ENCODE measurements around the gene FARSA. TPM values are rescaled to one million over a fixed set of nuclear protein-coding genes. Genes with fewer than 3 reads are reported as not detected.
A peak's percentile ranks its signal among the peaks of the same experiment; 100 is the strongest.

Gene FARSA
- total and polyA plus RNA-seq, 2 experiments from 2014 or later, result 33.5 to 79.9 TPM

GRCh38 chr19:12913011-12913561, 20.4 kb downstream of the FARSA start:
- H4K20me1 ChIP-seq (ENCODE audit: insufficient read depth), result no peaks in the 10 kb centered on the region
- no peaks in the 10 kb centered on the region for H3K36me3 ChIP-seq (ENCODE audit: low read depth)
- H3K4me3 ChIP-seq, result no peak overlapping the region
- peak overlapping the region; percentile 15 for H3K4me2 ChIP-seq (ENCODE audit: unreplicated experiment)
- peak; percentile 76 for DNase-seq
- no peaks in the 10 kb centered on the region for H3K79me2 ChIP-seq (ENCODE audit: insufficient read depth)
- H2AFZ ChIP-seq, result peak overlapping the region; percentile 66
- no peaks in the 10 kb centered on the region for H3K9me2 ChIP-seq (ENCODE audit: insufficient read depth)
- in situ Hi-C loops (cut with MboI), result no loop called here
- H3F3A ChIP-seq (ENCODE audit: insufficient read depth), result no peaks in the 10 kb centered on the region
- H3K9ac ChIP-seq, result no peak overlapping the region
- no peaks in the 10 kb centered on the region for H3K27me3 ChIP-seq (replicated peaks; ENCODE audit: insufficient read depth)
- no peaks in the 10 kb centered on the region for H3K9me3 ChIP-seq (ENCODE audit: low read depth)
- TF ChIP-seq EZH2 (IDR thresholded peaks at IDR 0.05; ENCODE audit: insufficient read depth, poor library complexity, severe bottlenecking) (no peak), EZH2phosphoT487 (IDR thresholded peaks at IDR 0.05; ENCODE audit: insufficient read depth, low read depth) (no peak)
- H3K27ac ChIP-seq, result no peak overlapping the region
- H3K4me1 ChIP-seq (ENCODE audit: insufficient read depth), result peaks cover 15% of the 10 kb centered on the region; the same call in 1 of the 2 replicates
- WGBS, 2 experiments (ENCODE audit: low coverage in 1 of 2, low lambda C conversion rate in 2 of 2, missing lambda C conversion rate in 2 of 2), result 13 to 14% methylated on average over 22 of the region's 22 CpGs

- no peaks in the 10 kb centered on the region for H3K9me2 ChIP-seq (ENCODE audit: insufficient read depth)
- no peaks in the 10 kb centered on the region for H3K27me3 ChIP-seq (replicated peaks; ENCODE audit: insufficient read depth)
- H3K79me2 ChIP-seq (ENCODE audit: insufficient read depth), result no peaks in the 10 kb centered on the region
- no peak overlapping the region for H3K27ac ChIP-seq
- no peak for DNase-seq
- no peaks in the 10 kb centered on the region for H3K9me3 ChIP-seq (ENCODE audit: low read depth)
- H3K4me3 ChIP-seq, result no peak overlapping the region
- no peak overlapping the region for H3K9ac ChIP-seq
- TF ChIP-seq EZH2phosphoT487 (IDR thresholded peaks at IDR 0.05; ENCODE audit: insufficient read depth, low read depth) (no peak), EZH2 (IDR thresholded peaks at IDR 0.05; ENCODE audit: insufficient read depth, poor library complexity, severe bottlenecking) (no peak)
- no peaks in the 10 kb centered on the region for H4K20me1 ChIP-seq (ENCODE audit: insufficient read depth)
- 50 to 56% methylated on average over 4 of the region's 4 CpGs for WGBS, 2 experiments (ENCODE audit: low coverage in 1 of 2, low lambda C conversion rate in 2 of 2, missing lambda C conversion rate in 2 of 2)
- H3K36me3 ChIP-seq (ENCODE audit: low read depth), result no peaks in the 10 kb centered on the region
- peaks cover 15% of the 10 kb centered on the region; the same call in 1 of the 2 replicates for H3K4me1 ChIP-seq (ENCODE audit: insufficient read depth)
- in situ Hi-C loops (cut with MboI), result no loop called here
- H2AFZ ChIP-seq, result peak overlapping the region; percentile 66
- no peaks in the 10 kb centered on the region for H3F3A ChIP-seq (ENCODE audit: insufficient read depth)
- H3K4me2 ChIP-seq (ENCODE audit: unreplicated experiment), result peak overlapping the region; percentile 15
Measured at GRCh38 chr19:12912571-12912970, 20.9 kb downstream of the FARSA start.

GRCh38 chr19:12907166-12907565, 26.3 kb downstream of the FARSA start:
- Histone ChIP-seq H3K27me3 (replicated peaks; ENCODE audit: insufficient read depth) (no peaks in the 10 kb centered on the region), H3K27ac (no peak overlapping the region), H3F3A (ENCODE audit: insufficient read depth) (no peaks in the 10 kb centered on the region), H2AFZ (no peak overlapping the region), H3K4me3 (no peak overlapping the region), H3K79me2 (ENCODE audit: insufficient read depth) (no peaks in the 10 kb centered on the region), H3K9me2 (ENCODE audit: insufficient read depth) (no peaks in the 10 kb centered on the region), H3K9me3 (ENCODE audit: low read depth) (no peaks in the 10 kb centered on the region), H3K4me2 (ENCODE audit: unreplicated experiment) (no peak overlapping the region), H3K36me3 (ENCODE audit: low read depth) (no peaks in the 10 kb centered on the region), H4K20me1 (ENCODE audit: insufficient read depth) (no peaks in the 10 kb centered on the region), H3K4me1 (ENCODE audit: insufficient read depth) (no peaks in the 10 kb centered on the region), H3K9ac (no peak overlapping the region)
- in situ Hi-C loops (cut with MboI), result no loop called here
- TF ChIP-seq EZH2 (IDR thresholded peaks at IDR 0.05; ENCODE audit: insufficient read depth, poor library complexity, severe bottlenecking) (no peak), EZH2phosphoT487 (IDR thresholded peaks at IDR 0.05; ENCODE audit: insufficient read depth, low read depth) (no peak)
- 95 to 96% methylated on average over 9 of the region's 9 CpGs for WGBS, 2 experiments (ENCODE audit: low coverage in 1 of 2, low lambda C conversion rate in 2 of 2, missing lambda C conversion rate in 2 of 2)
- no peak for DNase-seq

GRCh38 chr19:12899891-12900518, 33.5 kb downstream of the FARSA start:
- H3K36me3 ChIP-seq (ENCODE audit: low read depth), result no peaks in the 10 kb centered on the region
- TF ChIP-seq EZH2phosphoT487 (IDR thresholded peaks at IDR 0.05; ENCODE audit: insufficient read depth, low read depth) (no peak), EZH2 (IDR thresholded peaks at IDR 0.05; ENCODE audit: insufficient read depth, poor library complexity, severe bottlenecking) (no peak)
- no peaks in the 10 kb centered on the region for H4K20me1 ChIP-seq (ENCODE audit: insufficient read depth)
- no peak overlapping the region for H3K9ac ChIP-seq
- no peaks in the 10 kb centered on the region for H3K9me2 ChIP-seq (ENCODE audit: insufficient read depth)
- H3F3A ChIP-seq (ENCODE audit: insufficient read depth), result no peaks in the 10 kb centered on the region
- H3K4me2 ChIP-seq (ENCODE audit: unreplicated experiment), result no peak overlapping the region
- DNase-seq, result no peak
- no peaks in the 10 kb centered on the region for H3K4me1 ChIP-seq (ENCODE audit: insufficient read depth)
- no peaks in the 10 kb centered on the region for H3K9me3 ChIP-seq (ENCODE audit: low read depth)
- no peak overlapping the region for H3K4me3 ChIP-seq
- H3K27ac ChIP-seq, result no peak overlapping the region
- in situ Hi-C loops (cut with MboI), result no loop called here
- H3K27me3 ChIP-seq (replicated peaks; ENCODE audit: insufficient read depth), result no peaks in the 10 kb centered on the region
- WGBS, 2 experiments (ENCODE audit: low coverage in 1 of 2, low lambda C conversion rate in 2 of 2, missing lambda C conversion rate in 2 of 2), result 80% methylated on average over 10 of the region's 10 CpGs
- H3K79me2 ChIP-seq (ENCODE audit: insufficient read depth), result no peaks in the 10 kb centered on the region
- H2AFZ ChIP-seq, result no peak overlapping the region

Data from GM23248 (cell line).